Esophagus squamous epithelium (tissue), 4 donors: ENCODE results near the gene SLC25A3.

Experiments used
- CTCF ChIP-seq, 6 experiments: fragments of 450-650 bp in 4 of 6; fragments of 200-600 bp in 2 of 6; sonication (generic) in 2 of 6; IDR thresholded peaks; one replicate each; pipeline ENCODE4 v1.5.1; 2016 to 2019; ENCODE audit warnings: antibody characterized with exemption in 6 of 6, mild to moderate bottlenecking in 4 of 6, moderate library complexity in 4 of 6
- POLR2A ChIP-seq, 4 donors: fragments of 450-650 bp; IDR thresholded peaks; one replicate each; pipeline ENCODE4 v1.6.1; 2017; ENCODE audit warnings: antibody characterized with exemption in 4 of 4, mild to moderate bottlenecking in 4 of 4, moderate library complexity in 3 of 4

GRCh38 chr12:98578392-98578791 lies 15.1 kb upstream of the SLC25A3 start:
- no peak for TF ChIP-seq CTCF (IDR thresholded peaks at IDR 0.05)
- no peak for TF ChIP-seq POLR2A (IDR thresholded peaks at IDR 0.05)
